ENCODE data around the gene PTPRE. TPM values are rescaled to one million over a fixed set of nuclear protein-coding genes. Genes with fewer than 3 reads are reported as not detected.

The PTPRE gene
- total RNA-seq, 1 experiment from 2014 or later: 7.9 TPM

DNA sequence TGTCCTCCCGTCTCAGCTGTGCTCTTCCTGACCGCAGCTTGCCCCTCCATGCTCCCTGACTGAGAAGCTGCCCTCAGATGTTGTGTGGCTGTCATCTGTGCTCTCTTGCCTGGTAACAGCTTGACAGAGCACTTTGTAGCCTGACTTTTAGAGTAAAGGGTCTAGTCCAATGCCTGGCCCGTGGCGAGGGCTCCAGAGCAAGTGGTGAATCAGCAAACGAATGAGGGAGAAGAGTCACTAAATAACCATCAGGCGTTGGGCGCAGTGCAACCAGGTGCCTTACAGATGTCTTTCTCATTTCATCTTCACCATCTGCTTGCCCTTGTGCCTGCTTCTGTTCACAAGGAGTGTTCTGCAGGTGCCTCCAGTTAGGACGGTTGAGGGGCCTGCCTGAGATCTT lies 173.7 kb downstream of the PTPRE start:
- Histone ChIP-seq H3K27ac (no peak overlapping the region), H3K4me3 (no peak overlapping the region), H3K9me3 (ENCODE audit: insufficient read depth, low read depth) (no peaks in the 10 kb centered on the region), H3K36me3 (ENCODE audit: low read depth) (no peaks in the 10 kb centered on the region), H3K27me3 (ENCODE audit: insufficient read depth, low read depth) (no peaks in the 10 kb centered on the region), H3K9me2 (ENCODE audit: insufficient read depth) (no peaks in the 10 kb centered on the region), H3K4me2 (no peak overlapping the region), H2AFZ (no peak overlapping the region), H3F3A (ENCODE audit: insufficient read depth, low read depth) (no peaks in the 10 kb centered on the region), H4K20me1 (ENCODE audit: insufficient read depth) (no peaks in the 10 kb centered on the region), H3K79me2 (ENCODE audit: low read depth) (no peaks in the 10 kb centered on the region), H3K4me1 (replicated peaks; ENCODE audit: insufficient read depth) (no peaks in the 10 kb centered on the region)
- intact Hi-C loops (cut with micrococcal nuclease; ENCODE audit: unreplicated experiment): no loop called here
- no TSS peak for BruUV-seq (replicated peaks)
- no peak for TF ChIP-seq EZH2 (IDR thresholded peaks at IDR 0.05; ENCODE audit: low read depth)
- TF ChIP-seq, protein P1, sequence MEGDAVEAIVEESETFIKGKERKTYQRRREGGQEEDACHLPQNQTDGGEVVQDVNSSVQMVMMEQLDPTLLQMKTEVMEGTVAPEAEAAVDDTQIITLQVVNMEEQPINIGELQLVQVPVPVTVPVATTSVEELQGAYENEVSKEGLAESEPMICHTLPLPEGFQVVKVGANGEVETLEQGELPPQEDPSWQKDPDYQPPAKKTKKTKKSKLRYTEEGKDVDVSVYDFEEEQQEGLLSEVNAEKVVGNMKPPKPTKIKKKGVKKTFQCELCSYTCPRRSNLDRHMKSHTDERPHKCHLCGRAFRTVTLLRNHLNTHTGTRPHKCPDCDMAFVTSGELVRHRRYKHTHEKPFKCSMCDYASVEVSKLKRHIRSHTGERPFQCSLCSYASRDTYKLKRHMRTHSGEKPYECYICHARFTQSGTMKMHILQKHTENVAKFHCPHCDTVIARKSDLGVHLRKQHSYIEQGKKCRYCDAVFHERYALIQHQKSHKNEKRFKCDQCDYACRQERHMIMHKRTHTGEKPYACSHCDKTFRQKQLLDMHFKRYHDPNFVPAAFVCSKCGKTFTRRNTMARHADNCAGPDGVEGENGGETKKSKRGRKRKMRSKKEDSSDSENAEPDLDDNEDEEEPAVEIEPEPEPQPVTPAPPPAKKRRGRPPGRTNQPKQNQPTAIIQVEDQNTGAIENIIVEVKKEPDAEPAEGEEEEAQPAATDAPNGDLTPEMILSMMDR (conservative IDR thresholded peaks at IDR 0.05): no peak
- no peak for DNase-seq
- CTCF ChIA-PET: interaction anchor here (0.9 kb wide), 1 partner anchor 174 kb away, joined by 3 read pairs; the partner anchor contains the start of gene PTPRE
- POLR2A ChIA-PET (ENCODE audit: unreplicated experiment): no interaction called here

GRCh38 chr10:128081222-128081621 lies 174.3 kb downstream of the PTPRE start:
- no peak overlapping the region for H2AFZ ChIP-seq
- TF ChIP-seq, protein P1 (conservative IDR thresholded peaks at IDR 0.05): no peak
- no peak for TF ChIP-seq EZH2 (IDR thresholded peaks at IDR 0.05; ENCODE audit: low read depth)
- no peaks in the 10 kb centered on the region for H3F3A ChIP-seq (ENCODE audit: insufficient read depth, low read depth)
- H3K4me3 ChIP-seq: no peak overlapping the region
- BruUV-seq (replicated peaks): no TSS peak
- no peak overlapping the region for H3K4me2 ChIP-seq
- POLR2A ChIA-PET (ENCODE audit: unreplicated experiment): no interaction called here
- no peaks in the 10 kb centered on the region for H3K9me3 ChIP-seq (ENCODE audit: insufficient read depth, low read depth)
- no peaks in the 10 kb centered on the region for H3K27me3 ChIP-seq (ENCODE audit: insufficient read depth, low read depth)
- CTCF ChIA-PET: interaction anchor here (0.9 kb wide), 1 partner anchor 174 kb away, joined by 3 read pairs; the partner anchor contains the start of gene PTPRE
- intact Hi-C loops (cut with micrococcal nuclease; ENCODE audit: unreplicated experiment): no loop called here
- H3K79me2 ChIP-seq (ENCODE audit: low read depth): no peaks in the 10 kb centered on the region
- no peaks in the 10 kb centered on the region for H4K20me1 ChIP-seq (ENCODE audit: insufficient read depth)
- H3K4me1 ChIP-seq (replicated peaks; ENCODE audit: insufficient read depth): no peaks in the 10 kb centered on the region
- no peak overlapping the region for H3K27ac ChIP-seq
- DNase-seq: no peak
- no peaks in the 10 kb centered on the region for H3K9me2 ChIP-seq (ENCODE audit: insufficient read depth)
- no peaks in the 10 kb centered on the region for H3K36me3 ChIP-seq (ENCODE audit: low read depth)

GRCh38 chr10:128081720-128082119 lies 174.8 kb downstream of the PTPRE start:
- POLR2A ChIA-PET (ENCODE audit: unreplicated experiment): no interaction called here
- CTCF ChIA-PET: interaction anchor here (0.6 to 0.9 kb wide), 2 partner anchors 175 to 366 kb away, joined by 3 to 4 read pairs; partner anchors contain the start of gene PTPRE
- no peaks in the 10 kb centered on the region for H3F3A ChIP-seq (ENCODE audit: insufficient read depth, low read depth)
- no TSS peak for BruUV-seq (replicated peaks)
- no peak overlapping the region for H3K4me3 ChIP-seq
- DNase-seq: no peak
- intact Hi-C loops (cut with micrococcal nuclease; ENCODE audit: unreplicated experiment): no loop called here
- H3K4me2 ChIP-seq: no peak overlapping the region
- no peaks in the 10 kb centered on the region for H3K36me3 ChIP-seq (ENCODE audit: low read depth)
- no peaks in the 10 kb centered on the region for H3K4me1 ChIP-seq (replicated peaks; ENCODE audit: insufficient read depth)
- H3K9me2 ChIP-seq (ENCODE audit: insufficient read depth): no peaks in the 10 kb centered on the region
- TF ChIP-seq, protein P1 (conservative IDR thresholded peaks at IDR 0.05): no peak
- no peak for TF ChIP-seq EZH2 (IDR thresholded peaks at IDR 0.05; ENCODE audit: low read depth)
- no peaks in the 10 kb centered on the region for H3K27me3 ChIP-seq (ENCODE audit: insufficient read depth, low read depth)
- no peak overlapping the region for H3K27ac ChIP-seq
- no peaks in the 10 kb centered on the region for H3K79me2 ChIP-seq (ENCODE audit: low read depth)
- no peaks in the 10 kb centered on the region for H3K9me3 ChIP-seq (ENCODE audit: insufficient read depth, low read depth)
- H2AFZ ChIP-seq: no peak overlapping the region
- no peaks in the 10 kb centered on the region for H4K20me1 ChIP-seq (ENCODE audit: insufficient read depth)
